HG02763 (cell line): ENCODE measurements around the gene WSB1.

Experiments used
- ATAC-seq: cut with Tn5 transposase; IDR thresholded peaks from one replicate; pipeline ENCODE4 v1.9.1; 2021; ENCODE audit warnings: mild to moderate bottlenecking, moderate library complexity; ENCODE audit not compliant: unreplicated experiment

The WSB1 gene

GRCh38 chr17:27333410-27333980, 39.6 kb downstream of the WSB1 start:
- ATAC-seq = no peak

- ATAC-seq = no peak
Observed at GRCh38 chr17:27336184-27336583, 42.3 kb downstream of the WSB1 start.

GRCh38 chr17:27338536-27338985, 44.6 kb downstream of the WSB1 start:
- ATAC-seq = peak; percentile 74

GRCh38 chr17:27339198-27339835, 45.4 kb downstream of the WSB1 start:
- ATAC-seq = peak; percentile 30

DNA sequence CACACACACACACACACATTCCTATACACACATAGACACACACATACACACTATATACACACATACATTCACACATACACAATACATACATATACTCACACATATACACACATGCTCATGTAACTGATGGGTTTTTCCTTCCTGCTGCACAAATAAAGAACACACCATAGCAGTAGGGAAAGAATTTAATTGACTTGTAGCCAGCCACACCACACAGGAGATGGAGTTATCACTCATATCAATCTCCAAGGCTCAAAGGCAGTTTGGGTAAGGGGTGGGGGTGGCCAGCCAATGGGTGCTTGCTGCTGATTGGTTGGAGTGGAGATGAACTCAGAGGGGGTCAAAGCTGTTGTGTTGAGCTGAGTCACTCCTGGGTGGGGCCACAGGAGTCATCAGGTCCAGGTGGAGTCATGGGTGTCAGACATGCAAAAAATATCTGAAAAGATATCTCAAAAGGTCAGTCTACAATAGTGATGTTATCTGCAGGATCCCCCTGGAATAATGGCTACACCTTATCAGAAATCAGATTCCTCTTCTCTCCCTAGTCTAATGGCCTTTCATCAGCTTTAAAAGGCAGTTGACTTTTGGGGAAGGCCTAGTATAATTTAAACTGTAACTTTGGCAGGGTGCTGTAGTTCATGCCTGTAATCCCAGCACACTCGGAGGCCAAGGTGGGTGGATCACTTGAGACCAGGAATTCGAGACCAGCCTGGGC, 46.1 kb downstream of the WSB1 start:
- ATAC-seq = no peak

DNA sequence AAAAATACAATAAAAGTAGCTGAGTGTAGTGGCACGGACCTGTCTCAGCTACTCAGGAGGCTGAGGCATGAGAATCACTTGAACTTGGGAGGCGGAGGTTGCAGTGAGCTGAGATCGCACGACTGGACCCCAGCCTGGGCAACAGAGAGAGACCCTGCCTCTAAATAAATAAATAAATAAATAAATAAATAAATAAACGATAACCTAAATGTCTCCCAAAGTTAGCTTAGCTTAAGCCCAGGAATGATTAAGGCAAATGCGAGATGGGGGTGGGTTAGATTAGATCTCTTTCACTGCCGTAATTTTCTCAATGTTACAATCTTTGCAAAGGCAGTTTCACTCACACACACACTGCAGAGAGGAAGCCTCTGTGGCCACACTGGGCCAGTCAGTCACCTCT, 46.7 kb downstream of the WSB1 start:
- no peak for ATAC-seq

DNA sequence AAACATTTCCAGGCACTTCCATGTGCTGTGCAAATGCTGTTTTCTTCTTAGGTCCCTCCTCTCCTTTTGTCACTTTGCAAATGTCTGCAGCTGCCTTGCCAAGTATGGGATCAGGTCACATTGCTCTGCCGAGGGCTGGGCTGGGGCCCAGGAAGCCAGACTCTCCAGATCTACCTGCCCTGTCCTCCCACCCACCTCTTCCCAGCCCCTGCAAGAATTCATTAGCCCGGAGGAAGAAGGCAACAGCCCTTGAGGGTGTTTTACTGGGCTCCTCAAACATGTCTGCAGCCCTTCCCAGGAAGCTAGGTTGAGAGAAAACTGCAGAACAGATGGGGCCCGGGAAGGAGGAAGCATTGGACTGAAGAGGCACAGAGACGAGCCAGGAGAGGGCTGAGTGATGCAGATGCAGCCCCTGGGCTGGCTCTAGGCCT, 47.1 kb downstream of the WSB1 start:
- ATAC-seq = no peak

DNA sequence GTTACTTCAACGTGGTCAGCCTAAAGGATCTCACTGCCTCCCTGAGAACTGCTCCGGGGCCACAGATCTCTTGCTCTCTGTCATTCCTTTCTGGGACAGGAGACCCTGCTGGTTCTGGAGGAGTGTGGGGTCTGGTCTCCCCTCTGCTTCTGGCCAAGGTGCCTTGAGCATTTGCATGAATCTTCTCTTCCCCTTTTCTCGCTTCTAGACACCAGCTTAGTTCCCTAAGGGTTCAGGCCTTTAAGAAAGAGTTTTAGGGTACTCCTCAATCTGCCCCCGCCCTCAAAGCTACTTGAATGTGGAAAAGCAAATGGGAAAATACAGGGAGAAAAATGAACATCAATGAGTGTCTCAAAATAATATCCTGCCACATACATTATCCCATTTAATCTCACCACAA, 48.1 kb downstream of the WSB1 start:
- no peak for ATAC-seq

DNA sequence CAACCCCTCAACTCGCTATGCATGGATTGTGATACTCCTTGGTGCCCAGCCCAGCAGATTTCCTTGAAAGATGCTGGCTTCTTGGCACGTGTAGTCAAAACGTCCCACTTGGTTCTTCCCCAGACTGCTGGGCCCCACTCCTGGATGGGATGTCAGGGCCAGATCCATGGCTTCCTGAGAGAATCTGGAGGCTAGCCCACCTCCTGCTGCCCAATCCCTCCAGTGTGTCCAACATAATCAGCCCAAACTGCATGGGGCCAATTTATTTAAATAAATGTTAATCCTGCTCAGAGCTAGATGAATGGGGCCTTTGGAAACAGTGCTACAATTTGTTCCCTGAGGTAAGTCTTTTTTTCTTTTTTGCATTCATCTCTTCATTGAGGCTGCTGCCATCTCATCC, 49.4 kb downstream of the WSB1 start:
- ATAC-seq = no peak

GRCh38 chr17:27343977-27344607, 50.2 kb downstream of the WSB1 start:
- ATAC-seq = no peak

DNA sequence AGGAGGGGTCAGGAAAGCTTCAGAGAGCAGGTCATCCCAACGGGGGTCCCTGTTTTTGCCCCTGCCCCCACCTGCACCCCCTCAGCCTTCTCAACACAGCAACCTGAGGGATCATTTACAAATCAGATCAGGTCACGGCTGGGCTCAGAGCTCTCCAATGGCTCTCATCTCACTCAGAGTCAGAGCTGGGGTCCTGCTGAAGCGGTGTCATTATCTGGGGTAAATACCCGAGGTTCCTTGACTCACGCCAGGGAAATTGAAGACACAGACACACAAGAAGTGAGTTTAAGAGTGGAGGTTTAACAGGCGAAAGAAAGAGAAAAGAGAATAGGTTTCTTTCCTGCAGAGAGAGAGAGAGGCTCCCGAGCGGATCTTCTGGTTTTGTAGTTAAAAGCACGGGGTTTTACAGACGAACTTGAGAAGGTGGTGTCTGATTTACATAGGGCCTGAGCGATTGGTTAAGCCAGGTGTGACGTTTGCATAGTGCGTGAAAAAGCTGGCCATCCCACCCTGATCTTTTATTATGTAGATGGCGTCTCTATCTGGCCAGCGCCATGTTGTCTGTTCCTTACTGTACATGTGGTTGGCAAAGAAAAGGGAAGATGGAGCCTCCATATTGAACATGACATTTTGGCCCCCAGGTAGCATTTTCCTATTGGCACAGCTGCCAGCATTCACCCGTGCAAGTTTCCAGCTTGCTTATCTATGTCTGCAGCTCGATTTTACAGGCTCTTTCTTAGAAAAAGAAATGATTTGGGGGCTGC, 51.4 kb downstream of the WSB1 start:
- no peak for ATAC-seq

DNA sequence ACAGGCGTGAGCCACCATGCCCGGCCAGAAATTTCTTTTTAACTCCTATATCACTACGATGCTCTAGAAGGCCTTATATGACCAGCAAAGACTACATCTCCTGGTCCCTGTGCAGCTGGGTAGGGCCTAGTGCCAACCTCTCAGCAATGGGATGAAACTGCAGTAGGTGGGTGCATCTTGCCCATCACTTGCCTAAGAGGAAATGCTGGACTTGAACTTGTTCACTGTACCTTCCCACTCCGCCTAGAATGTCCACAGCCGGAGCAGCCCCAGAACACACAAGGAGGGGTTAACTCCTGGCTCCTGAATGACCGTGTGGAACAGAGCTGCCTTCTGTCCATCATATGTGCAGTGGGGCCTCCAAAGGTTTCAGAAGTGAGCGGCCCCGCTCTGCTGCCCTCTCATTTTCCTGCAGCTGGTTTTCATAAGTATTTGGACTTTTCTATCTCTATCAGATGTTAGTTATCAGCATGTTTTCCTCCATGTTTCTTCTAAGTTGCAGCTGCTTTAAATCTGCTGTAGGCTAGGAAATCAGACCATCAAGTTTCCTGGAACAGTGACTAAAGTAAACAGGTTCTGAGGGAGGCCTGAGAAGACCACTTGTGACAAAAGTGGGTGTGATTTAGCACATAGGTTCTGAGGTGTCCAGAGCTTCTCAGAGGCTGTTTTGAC, 52.5 kb downstream of the WSB1 start:
- no peak for ATAC-seq

DNA sequence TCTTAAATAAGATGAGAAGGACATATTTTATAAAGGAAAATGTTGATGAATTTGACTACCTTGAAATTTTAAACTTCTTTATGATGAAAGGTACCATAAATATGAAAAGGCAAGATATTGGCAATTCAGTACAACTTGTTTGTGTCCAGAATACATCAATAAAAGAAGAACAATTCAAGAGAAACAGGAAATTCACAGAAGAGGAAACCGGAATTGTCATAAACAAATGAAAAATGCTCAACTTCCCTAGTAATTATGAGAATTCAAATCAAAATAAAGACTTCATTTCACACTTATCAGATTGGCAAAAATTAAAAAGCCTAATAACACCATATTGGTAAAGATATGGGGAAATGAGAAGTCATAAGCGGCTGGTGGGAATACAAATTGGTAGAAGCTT, 54.3 kb downstream of the WSB1 start:
- ATAC-seq = no peak

GRCh38 chr17:27349540-27350021, 55.7 kb downstream of the WSB1 start:
- no peak for ATAC-seq

DNA sequence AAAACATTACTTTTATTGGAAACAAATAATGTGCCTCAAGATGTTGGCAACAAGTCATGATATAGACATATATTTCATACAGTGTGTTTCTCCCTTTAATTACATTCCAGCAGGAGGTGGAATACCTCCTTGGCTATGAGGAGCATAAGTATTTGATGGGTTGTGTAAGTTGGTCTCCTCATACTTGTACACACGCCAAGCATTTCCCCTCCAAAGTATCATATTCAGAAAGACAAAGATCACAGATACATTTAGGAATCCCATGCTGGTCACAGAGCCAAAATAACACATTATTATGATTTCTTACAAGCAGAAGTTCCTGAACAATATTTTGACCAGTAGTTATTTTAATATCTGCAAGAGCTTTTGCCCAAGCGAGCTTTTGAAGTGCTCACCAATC, 57.8 kb downstream of the WSB1 start:
- no peak for ATAC-seq

GRCh38 chr17:27352448-27353032, 58.6 kb downstream of the WSB1 start:
- ATAC-seq = no peak

GRCh38 chr17:27353033-27353460, 59.1 kb downstream of the WSB1 start:
- no peak for ATAC-seq

DNA sequence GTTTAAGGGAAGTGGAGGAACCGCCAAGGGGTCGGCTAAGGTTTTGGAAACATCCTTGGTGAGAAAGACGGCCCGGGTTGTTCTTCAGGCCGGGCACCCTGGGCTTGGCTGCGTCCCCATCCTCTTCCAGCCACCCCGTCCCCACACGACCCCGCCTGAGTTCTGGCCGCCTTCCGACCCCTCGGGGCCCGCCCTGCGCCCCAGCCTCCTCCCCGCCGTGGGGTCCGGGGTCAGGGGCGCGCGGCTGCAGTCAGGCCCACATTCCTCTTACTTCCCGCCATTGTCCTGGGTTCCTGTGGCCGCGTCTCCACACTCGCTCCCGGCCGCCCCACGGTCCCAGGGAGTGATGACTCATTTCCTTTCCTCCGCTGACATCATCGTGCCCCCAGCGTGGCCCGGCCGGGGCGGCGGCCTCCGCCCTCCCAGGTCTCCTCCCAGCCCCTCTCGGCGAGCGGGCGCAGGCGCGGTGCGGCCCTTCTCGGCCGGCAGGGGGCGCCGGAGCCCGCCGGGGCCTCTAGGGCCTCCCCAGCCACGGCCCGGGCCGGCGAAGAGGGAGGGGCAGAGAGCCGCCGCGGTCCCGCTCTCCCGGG, 59.6 kb downstream of the WSB1 start:
- peak; percentile 74 for ATAC-seq

DNA sequence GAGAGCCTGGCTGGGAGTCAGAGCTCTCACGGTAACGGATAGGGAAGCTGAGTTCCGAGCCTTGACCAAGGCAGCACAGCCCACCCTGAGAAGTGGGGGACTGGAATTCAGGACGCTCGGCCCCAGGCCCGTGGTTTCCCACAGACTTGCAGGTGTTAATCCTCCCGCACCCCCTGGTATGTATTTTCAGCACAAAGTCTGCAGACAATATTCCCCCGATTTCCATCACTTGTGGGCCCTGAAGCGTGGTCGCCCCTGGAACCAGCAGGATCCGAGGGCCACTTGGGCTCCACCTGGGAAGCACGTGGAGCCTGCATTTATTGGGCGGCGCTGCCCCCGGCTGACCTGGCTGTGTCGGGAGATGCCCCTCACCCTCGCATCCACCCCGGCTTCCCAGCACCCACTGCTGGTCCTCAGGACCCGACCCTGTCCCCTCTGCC, 60.2 kb downstream of the WSB1 start:
- ATAC-seq = no peak
